Inflammatory macrophage (primary cell): ENCODE data around the gene DPM3.
"Not testable (repeated sequence)": the region's sequence is repeated elsewhere in the genome, so short reads cannot be mapped to it uniquely, and the experiment has no call there.

ENCODE experiments used
- DNase-seq, 2 donors: peaks; one replicate each; pipeline ENCODE4 v3.0.0-alpha.2; 2020 to 2022

DPM3 gene

DNA sequence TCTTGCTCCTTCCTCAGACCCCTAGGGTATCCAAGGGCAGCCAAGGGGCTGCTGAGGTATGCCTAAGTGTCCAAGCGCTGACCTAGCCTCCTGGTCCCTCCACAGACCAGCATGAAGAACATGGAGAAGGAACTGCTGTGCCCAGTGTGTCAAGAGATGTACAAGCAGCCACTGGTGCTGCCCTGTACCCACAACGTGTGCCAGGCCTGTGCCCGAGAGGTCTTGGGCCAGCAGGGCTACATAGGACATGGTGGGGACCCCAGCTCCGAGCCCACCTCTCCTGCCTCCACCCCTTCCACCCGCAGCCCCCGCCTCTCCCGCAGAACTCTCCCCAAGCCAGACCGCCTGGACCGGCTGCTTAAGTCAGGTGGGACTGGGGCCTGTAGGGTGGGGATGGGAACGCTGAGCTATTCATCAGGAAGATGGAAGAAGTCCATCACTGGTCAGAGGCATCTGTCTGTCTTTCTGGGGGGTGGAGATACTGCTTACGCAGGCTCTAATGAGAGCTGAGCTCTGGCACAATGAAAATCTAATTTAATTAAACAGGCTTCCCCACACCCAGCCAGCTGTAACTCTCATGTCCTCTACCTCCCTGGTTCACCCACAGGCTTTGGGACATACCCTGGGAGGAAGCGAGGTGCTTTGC is 35.1 kb upstream of the DPM3 start:
- DNase-seq: no peak

DNA sequence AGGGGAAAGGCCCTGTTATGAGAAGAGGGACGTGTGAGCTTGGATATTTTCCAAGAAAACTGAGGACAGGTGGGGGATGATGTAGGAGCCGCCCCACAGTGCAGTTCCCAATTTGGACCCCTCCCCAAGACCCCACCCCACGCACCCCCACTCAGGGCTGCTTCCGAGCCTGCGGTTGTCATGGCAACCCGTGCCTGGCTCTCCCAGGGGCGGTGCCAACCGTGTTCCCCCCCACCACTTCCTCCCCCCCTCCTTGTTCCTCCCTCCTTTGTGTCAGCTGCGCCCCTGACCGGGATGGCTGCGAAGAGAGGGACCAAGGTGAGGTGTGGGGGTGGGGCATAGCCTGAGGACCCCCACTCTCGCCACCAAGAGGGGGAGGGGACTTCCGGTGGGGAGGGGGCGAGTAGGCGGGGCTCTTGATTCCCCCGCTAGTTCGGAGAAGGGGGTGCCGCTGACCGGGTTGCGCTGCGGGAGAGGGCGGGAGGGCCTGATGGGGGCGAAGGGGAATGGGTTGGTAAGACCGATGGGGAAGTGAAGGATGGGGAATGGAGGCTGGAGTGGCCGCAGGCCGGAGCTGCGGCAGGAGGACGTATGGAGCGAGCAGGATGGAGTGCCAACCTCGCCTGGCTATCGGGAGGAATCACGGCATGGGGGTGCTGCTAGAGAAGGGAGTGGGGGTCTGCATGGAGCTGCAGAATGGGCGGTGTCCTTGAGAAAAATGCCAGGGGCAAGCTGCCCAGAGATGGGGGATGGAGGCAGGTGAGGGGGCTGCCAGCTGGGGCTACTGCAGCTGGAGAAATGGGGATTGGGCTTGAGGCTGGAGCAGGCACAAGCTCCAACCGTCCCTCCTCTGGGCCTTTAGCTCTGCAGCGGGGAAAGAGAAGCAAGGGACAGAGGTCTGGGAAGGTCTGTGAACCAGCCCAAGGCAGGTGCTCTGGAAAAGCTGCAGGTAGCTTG is 34.3 kb upstream of the DPM3 start:
- no peak for DNase-seq

DNA sequence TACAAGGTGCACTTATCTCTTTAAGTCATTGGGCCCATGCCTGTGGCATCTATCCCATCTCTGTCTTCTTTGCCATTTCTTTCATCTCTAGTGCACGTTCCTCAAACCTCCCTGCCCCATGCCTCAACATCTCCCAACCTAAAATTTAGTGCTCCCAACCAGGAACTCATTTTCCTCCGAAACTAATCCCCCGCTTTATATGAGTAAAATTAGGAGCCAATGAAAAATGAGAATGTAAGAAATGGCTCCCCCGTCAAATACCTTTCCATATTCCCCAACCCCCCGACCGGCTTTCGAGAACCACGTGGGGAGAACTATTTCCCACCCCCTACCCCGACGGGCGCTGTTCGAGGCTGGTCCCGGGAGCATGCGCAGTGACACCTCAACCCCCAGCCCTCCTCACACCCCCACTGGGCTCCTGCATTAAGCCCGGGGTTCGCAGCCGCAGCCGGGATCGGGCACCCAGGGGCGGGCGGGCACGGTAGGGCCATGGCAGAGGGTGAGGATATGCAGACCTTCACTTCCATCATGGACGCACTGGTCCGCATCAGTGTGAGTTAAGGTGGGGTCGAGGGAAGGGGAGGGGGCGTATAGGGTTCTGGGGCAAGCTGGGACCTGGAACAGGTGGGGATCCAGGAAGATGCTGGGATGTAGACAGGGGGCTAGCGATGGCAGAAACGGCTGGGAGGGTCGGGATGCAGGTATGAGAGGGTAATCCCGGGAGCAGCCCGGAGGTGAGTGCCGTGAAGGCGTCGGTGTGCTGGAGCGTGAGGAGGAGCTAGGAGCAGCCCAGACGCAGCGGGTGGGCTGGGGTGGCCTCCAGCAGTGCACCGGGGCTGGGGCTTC is 33.4 kb upstream of the DPM3 start, which contains the start of gene TRIM46:
TRIM46 (plus strand) TSS at position 372 of the 846 bp plus-strand sequence; CDS start at position 490, 118 bp downstream.
- no peak for DNase-seq

DNA sequence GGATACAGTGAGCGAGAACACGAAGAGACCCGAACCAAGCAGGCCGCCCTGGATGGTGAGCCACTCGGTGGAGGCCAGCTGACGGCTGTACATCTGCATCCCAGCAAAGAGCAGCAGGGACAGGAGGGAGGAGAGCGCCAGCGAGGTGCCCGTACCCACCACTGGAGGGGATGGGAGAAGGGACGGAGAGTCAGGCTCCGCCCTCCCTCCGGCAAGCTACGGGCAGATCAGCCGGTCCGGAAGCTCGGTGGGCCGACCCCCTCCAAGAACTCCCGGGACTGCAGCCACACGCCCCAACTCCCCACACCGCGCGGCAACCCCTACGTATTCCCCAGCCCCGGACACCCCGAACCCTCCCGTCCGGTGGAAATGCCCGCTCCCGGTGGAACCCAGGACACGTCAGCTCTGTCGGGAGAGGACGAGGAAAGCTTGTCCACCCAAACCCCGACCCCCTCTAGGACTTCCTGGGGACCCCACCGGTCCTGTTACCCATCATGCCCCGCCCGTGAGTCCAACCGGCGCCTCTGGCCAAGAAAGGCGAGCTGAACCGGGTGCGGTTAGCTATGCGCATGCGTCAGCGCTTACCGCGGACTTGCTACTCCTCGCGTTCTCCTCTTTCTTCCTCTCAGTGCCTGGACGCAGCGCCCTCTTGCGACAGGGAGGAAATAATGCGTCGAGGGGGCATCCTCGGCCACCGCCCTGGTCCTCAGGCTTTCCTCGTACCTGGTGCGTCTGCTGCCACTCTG is 32.6 kb upstream of the DPM3 start, which contains the start of gene KRTCAP2:
KRTCAP2 (minus strand) TSS at position 573 of the 746 bp plus-strand sequence; CDS start at position 493, 80 bp downstream.
- peak; percentile 95 to 96 for DNase-seq

DNA sequence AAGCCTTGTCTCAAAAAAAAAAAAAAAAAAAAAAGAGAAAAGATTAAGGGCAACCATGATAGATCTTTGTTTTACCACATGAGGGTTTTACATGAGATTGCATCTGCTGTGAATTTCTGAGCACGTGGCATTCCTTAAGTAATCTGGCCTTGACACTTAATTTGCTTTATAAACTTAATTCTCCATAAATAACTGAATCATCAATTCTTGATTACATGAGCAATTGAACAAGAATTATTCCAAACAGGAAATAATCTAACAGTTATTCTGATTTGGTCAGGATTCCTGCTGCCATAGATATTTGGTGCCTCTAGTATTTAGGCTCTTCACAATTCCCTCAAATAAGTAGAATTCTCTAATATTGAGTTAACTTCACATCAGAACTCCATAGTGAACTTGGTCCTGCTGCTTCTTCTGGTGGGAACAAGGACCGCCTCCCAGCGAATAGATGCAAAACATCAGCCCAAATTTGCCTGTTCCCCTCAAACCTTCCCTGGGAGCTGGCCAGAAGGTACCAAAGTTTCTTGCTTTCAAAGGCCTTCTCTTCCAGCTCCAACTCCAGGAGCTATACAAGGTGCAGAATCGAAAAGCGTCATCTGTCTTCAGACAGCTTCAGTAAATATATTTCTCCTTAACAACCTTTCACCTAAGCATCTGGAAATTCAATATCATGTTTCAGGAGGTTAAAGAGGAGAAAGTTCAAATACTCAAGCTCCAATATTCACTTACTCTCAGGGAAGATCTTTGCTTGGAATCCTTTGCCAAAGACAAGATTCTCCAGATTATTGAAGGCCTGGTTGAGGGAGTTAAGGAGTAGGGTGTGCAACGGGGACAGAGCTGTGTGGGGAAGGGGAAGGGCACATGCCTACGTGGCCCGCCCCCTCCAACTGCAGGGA is 31.8 kb upstream of the DPM3 start:
- no peak for DNase-seq

DNA sequence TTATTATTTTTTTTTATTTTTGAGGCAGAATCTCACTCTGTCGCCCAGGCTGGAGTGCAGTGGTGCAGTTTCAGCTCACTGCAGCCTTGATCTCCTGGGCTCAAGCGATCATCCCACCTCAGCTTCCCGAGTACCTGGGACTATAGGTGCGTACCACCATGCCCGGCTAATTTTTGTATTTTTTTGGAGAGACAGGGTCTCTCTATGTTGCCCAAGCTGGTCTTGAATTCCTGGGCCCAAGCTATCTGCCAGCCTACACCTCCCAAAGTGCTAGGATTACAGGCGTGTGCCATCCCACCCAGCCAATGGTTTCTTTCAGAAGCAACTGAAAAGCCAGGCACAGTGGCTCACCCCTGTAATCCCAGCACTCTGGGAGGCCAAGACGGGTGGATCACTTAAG is 30.5 kb upstream of the DPM3 start:
- no peak for DNase-seq

DNA sequence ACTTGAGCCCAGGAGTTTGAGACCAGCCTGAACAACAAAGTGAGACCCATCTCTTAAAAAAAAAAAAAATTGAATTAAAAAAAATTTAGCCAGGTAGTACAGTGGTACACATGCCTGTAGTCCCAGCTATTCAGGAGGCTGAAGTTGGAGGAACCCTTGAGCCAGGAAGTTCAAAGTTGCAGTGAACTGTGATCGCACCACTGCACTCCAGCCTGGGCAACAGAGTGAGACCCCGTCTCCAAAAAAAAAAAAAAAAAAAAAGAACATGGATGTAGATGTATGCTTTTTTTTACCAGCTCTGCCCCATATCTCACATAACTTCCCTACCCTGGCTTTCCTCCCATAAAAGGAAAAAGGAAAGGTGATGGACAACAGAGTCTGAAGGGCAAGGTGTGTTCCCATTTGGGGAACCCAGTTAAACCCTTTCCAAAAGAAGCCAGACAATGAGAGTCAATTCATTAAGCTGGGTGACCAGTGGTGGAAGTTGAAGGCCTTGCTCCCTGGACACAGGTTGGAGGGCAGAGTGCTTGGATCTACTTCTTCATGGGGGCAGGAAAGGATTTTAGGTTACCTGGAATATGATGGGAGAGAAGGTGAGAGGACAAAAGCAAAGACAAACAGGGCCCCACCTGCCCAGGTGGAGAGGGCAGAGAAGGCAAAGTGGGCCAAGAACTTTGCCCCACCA is 29.9 kb upstream of the DPM3 start:
- no peak for DNase-seq

DNA sequence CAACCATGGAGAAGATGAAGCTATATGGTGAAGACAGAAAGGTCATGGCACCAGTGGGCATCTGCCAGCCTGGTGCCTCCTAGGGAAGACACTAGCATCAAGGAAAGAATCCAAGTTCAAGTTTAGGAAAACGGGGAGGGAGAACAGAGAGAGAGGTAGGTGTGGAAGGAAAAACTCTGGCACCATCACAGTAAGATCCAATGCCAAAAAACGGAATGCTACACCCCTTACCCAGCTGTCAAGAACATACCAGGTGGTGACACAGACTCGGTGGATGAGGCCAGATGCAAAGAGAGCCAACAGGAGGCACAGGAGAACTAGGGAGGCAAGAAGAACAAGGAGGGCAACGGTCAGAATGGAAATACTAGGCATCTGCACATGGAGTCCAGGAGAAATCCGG is 29.2 kb upstream of the DPM3 start:
- DNase-seq: no peak

DNA sequence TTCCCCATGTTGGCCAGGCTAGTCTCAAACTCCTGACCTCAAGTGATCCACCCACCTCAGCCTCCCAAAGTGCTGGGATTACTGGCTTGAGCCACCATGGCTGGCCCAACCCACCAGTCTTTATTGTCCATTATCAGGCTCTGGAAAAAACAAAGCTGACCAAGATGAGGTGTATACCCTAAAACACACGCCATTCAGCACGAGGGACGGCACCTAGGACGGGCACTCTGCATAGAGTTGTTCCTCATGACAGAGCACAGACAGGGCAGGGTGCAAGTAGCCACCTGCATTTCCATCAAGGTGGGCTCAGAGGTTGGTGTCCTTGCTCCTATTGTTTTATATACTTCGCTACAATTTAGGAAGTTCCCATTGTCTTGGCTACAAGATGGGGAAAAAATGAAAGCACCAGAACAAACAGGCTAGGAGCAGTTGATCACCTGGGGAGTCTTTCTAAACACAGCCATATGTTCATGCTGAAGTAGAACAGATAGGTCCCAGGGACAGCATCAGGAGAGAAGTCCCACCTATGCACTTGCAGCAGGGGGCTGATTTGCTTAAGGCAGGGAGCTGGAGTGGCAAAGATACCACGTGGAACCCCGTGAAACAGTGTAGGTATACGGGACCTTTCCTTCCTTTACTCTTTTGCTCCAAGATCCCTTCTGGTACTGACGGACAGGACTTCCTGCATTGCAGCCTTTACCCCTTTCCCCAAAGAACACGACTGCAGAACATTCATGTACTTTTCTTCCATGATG is 28.3 kb upstream of the DPM3 start:
- DNase-seq: no peak

DNA sequence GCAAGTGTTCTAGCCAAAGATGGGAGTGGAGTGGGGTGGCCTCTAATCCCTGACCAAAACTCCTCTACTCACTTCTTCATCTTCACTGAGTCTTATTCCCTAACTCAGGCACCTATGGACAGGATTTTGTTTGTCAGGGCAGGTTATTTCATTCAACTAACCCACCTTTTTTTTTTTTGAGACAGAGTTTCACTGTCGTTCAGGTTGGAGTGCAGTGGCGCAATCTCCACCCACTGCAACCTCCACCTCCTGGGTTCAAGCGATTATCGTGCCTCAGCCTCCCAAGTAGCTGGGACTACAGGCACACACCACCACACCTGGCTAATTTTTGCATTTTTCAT is 27.7 kb upstream of the DPM3 start:
- not testable (repeated sequence) for DNase-seq

DNA sequence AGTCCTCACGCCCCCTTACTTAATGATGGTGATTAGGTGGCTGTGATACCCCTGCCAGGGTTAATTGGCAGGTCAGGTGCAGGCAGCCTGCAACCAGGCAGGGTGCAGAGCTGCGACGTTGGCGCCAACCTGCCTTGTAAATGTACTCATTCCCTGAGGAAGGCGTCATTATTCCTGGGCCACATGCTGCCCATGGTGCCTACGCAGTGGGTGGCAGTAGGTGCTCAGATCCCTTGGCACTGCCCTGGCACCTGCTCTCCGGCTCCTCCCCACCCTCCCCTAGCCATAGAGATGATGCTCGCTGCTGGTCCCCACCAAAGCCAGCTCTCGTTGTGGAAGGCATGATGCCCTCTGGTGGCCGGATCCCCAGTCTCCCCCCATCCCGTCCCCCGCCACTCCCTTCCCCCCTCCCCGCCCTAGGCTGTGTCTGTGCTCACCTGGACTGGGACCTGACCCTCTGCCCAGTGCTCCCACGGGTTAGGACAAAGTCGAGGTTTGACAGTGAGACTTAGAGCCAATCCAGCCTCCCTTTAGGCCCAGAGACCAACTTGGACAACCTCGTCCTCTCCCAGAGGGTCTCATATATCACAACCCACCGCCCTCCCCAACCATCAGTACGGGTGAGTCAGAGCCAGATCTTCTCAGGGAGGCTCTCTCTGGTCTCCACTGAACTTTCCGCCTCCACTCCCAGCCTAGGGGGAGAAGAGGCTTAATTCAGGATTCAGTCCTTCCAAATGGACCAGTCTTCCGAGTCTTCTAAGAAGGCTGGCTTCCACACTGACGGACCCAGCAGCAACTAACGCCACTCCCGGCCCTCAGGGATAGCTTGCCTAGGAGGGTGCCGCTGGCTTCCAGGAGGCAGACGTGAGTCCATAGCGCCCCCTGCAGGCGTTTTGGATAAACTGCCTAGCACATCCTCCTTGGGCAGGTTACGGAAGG is 27.1 kb upstream of the DPM3 start:
- DNase-seq: peak; percentile 87 to 90

DNA sequence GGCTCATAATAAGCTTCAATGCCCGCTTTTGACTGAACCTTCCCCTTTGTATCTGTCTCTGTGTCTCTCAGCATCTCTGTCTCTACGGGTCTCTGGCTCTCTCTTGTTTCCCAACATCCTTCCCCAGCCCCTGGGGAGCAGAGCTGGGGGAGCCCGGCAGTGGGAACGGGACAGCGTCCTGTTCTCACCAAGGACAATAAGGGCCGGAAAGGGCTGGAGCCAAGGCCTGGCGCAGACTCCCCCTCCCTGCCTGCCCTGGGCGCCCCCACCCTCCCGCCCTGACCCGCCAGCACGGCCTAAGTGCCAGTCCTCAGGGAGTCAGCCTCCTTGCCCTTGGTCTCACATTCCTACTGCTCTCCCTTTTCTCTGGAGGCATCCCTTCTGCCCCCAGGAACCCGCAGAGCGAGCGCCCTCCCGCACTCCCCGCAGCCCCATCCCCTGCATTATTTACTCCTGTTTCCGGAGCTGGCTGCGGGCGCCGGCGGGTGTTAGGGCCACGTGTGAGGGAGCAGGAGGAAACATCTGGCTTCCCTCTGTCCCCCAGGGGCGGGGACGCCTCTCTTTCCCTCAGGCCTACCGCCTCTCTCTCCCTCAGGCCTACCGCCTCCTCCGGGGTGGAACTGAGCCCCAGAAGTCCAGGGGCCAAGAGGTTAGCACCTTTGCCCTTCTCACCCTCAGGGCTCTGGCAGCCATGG is 26.3 kb upstream of the DPM3 start:
- no peak for DNase-seq

DNA sequence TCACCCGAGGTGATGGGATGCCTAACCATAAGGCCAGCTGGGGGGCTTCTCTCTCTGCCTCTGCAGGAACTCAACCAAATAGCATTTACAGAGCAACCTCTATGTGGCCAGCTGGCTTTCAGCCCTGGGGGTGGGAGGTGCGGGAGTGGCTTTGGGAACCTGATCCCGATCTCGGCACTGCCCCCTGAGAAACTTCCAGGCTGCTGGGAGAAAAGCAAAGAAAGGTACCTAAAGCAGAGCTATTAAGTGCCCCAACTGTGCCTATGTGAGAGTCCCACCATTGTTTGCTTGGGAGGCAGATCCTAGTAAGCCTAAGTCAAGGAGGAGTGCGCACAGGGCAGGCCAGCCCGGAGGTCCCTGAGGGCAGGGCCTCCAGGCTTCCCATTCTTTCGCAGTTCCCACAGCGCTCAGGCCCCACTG is 25.7 kb upstream of the DPM3 start:
- no peak for DNase-seq

DNA sequence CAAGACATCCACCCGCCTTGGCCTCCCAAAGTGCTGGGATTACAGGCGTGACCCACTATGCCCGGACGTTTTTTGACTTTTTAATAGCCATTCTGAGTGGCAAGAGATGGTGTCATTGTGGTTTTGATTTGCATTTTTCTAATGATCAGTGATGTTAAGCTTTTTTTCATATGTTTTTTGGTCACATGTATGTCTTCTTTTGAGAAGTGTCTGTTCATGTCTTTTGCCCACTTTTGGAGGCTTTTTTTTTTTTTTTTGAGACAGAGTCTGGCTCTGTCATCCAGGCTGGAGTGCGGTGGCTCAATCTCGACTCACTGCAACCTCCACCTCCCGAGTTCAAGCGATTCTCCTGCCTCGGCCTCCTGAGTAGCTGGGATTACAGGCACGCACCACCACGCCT is 24.3 kb upstream of the DPM3 start:
- not testable (repeated sequence) for DNase-seq

DNA sequence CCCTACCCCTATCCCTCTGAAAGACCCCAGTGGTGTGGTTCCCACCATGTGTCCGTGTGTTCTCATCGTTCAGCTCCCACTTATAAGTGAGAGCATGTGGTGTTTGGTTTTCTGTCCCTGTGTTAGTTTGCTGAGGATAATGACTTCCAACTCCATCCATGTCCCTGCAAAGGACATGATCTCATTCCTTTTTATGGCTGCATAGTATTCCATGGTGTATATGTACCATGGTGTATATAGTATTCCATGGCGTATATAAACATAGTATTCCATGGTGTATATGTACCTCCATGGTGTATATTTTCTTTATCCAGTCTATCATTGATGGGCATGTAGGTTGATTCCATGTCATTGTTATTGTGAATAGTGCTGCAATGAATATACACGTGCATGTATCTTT is 23.5 kb upstream of the DPM3 start:
- DNase-seq: not testable (repeated sequence)

DNA sequence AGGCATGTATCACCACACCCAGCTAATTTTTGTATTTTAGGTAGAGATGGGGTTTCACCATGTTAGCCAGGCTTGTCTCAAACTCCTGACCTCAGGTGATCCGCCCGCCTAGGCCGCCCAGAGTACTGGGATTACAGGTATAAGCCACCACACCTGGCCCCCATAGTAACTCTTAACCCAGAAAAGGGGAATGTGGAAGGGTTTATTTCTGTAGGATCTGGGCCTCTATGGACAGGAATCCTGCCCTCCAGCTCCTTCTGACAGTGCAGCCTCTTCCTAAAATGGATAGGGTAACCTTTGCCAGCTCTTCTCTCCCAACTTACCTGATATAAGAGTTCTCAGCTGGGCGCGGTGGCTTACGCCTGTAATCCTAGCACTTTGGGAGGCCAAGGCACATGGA is 22.3 kb upstream of the DPM3 start:
- DNase-seq: not testable (repeated sequence)

DNA sequence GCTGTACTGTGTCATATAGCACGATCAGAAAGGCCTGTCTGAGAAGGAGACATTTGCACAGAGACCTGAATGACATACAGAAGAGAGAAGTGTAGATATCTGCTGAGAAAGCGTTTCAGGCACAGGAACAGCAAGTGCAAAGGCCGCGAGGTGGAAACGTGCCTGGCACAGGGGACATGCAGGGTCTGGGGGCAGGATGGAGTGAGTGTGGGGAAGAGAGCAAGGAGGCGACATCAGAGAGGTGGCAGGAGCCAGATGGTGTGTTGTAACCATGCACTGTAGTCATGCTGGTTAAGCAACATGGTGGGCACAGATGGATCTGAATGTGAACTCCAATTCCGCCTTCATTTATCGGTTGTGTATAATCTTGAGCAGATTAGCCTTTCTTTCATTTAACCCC is 19.8 kb upstream of the DPM3 start:
- DNase-seq: no peak

DNA sequence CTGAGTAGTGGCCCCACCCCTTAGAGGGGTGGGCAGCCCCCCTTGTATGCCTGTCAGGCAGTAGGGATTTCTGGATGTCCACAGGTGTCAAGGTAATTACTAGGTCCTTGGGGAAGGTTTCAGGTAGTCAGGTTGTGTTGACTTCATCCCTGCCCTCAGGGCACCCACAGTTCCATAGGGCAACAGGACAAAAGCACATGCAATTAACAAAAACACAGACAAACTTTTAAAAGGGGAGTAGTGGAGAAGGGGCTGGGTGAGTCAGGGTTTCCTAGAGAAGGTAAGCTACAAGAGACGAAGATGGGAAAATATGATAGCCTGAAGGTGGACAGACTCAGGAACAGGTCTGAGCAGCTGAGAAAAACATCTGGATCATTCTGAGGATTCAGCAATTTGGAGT is 18.7 kb upstream of the DPM3 start:
- no peak for DNase-seq
